Fibroblast of skin of right biceps (primary cell): ENCODE measurements around the gene NBR1.
A peak's percentile ranks its signal among the peaks of the same experiment; 100 is the strongest.
"Not testable (repeated sequence)": the region's sequence is repeated elsewhere in the genome, so short reads cannot be mapped to it uniquely, and the experiment has no call there.

ENCODE experiments used
- DNase-seq: peaks from one replicate; pipeline ENCODE4 v3.0.0-alpha.2; 2013

The NBR1 gene, protein sequence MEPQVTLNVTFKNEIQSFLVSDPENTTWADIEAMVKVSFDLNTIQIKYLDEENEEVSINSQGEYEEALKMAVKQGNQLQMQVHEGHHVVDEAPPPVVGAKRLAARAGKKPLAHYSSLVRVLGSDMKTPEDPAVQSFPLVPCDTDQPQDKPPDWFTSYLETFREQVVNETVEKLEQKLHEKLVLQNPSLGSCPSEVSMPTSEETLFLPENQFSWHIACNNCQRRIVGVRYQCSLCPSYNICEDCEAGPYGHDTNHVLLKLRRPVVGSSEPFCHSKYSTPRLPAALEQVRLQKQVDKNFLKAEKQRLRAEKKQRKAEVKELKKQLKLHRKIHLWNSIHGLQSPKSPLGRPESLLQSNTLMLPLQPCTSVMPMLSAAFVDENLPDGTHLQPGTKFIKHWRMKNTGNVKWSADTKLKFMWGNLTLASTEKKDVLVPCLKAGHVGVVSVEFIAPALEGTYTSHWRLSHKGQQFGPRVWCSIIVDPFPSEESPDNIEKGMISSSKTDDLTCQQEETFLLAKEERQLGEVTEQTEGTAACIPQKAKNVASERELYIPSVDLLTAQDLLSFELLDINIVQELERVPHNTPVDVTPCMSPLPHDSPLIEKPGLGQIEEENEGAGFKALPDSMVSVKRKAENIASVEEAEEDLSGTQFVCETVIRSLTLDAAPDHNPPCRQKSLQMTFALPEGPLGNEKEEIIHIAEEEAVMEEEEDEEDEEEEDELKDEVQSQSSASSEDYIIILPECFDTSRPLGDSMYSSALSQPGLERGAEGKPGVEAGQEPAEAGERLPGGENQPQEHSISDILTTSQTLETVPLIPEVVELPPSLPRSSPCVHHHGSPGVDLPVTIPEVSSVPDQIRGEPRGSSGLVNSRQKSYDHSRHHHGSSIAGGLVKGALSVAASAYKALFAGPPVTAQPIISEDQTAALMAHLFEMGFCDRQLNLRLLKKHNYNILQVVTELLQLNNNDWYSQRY

GRCh38 chr17:43170766-43171585 is at the start of gene NBR1:
Gene NBR1, plus strand, starts transcription at chr17:43171214. Its CDS starts 4,586 bp downstream, at chr17:43175800.
- peak; percentile 98 for DNase-seq

- DNase-seq, result peak; percentile 99
Measured at GRCh38 chr17:43125133-43125966, 45.7 kb upstream of the NBR1 start, which contains the start of gene BRCA1. Gene BRCA1, minus strand, starts transcription at chr17:43125364. Its CDS starts 1,268 bp downstream, at chr17:43124096.

GRCh38 chr17:43125967-43126910 is 44.8 kb upstream of the NBR1 start:
- DNase-seq, result peak; percentile 4

DNA sequence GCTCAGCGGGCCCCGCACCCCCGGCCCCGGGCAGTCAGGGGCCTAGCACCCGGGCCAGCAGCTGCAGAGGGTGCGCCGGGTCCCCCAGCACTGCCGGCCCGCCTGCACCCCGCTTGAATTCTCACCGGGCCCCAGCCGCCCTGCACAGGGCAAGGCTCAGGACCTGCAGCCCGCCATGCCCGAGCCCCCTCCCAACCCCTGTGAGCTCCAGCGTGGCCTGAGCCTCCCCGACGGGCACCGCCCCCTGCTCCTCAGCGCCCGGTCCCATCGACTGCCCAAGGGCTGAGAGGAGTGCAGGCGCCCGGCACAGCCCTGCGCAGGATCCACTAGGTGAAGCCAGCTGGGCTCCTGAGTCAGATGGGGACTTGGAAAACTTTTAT is 44.1 kb upstream of the NBR1 start:
- DNase-seq, result no peak

DNA sequence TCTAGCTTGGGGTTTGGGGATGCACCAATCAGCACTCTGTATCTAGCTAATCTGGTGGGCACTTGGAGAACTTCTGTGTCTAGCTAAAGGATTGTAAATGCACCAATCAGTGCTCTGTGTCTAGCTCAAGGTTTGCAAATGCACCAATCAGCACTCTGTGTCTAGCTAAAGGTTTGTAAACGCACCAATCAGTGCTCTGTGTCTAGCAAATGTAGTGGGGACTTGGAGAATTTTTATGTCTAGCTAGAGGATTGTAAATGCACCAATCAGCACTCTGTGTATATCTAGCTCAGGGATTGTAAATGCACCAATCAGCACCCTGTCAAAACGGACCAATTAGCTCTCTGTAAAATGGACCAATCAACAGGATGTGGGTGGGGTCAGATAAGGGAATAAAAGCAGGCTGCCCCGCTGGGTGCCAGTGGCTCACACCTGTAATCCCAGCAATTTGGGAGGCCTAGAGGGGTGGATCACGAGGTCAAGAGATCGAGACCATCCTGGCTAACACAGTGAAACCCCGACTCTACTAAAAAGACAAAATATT is 43.6 kb upstream of the NBR1 start:
- DNase-seq, result not testable (repeated sequence)

DNA sequence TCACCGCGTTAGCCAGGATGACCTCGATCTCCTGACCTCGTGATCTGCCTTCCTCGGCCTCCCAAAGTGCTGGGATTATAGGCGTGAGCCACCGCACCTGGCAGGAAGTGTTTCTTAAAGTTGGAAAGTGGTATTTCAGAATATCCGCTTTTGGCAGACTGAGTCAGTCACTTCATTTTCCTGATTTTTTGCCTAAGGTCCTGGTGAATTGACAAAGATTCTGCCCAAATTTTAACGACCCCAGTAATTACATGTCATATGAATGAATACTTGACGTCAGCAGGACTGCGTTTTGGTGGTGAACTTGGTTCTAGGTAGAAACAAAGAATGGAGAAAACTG is 41.4 kb upstream of the NBR1 start:
- DNase-seq, result no peak

DNA sequence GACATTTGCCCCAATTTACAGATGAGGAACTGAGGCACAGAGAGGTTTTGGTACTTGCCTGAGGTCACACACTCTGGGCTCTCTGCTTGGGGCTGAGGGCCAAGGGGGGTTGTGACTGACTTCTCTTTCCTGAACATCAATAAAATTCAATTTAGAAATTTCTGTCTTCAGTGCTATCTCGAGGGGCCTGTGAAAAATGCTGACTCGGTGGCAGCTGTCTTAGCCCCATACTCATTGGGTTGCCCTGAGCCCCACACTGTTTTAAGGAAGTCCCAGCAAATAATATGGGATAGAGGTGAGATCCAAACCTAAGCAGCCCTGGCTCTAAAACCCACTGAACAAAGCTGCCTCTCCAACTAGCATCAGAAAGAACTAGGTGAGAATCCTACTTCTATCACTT is 38.9 kb upstream of the NBR1 start:
- DNase-seq, result no peak

DNA sequence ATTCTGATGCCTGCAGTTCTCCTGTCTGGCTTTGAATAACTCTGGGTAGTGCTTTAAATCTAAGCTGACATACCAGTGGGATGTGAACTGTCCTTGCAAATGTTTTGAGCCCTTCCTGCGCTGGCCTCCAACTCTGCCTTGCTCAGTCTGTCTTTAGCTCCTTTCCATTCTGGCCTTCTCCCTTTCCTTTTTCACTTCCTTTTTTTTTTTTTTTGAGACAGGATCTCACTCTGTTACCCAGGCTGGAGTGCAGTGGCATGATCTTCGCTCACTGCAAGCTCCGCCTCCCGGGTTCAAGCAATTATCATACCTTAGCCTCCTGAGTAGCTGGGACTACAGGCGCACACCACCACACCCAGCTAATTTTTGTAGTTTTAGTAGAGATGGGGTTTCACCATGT is 37.6 kb upstream of the NBR1 start:
- DNase-seq, result not testable (repeated sequence)

DNA sequence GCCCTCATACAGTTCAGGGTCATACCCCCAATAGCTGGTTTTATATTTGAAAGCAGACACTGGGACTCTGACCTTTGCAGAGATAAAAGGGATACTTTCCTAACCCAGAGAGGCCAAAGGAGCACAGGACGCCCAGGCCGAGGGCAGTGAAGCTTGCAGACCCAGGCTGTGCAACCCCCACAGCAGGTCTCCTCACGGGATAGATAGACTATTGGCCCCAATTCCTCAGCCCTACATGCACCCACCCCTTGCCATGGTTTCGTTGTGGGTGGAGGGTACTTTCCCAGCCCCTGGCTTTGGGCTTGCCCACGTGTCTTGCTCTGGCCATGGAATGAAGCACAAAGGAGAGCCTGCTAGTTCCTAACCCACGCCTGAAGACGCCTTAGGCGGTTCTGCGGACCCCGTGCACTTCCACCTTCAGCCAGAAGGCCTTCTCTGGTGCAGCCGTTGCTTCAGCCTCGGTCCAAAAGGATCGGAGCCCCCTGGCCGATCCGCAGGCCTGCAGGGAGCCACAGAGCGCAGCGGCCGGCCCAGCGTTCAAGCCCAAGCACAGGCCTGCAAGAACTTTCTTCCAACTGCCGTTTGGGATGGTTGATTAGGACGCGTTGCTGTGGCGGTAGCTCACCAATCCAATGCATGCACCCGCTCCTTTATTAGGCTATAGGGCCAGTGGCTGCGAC is 36.1 kb upstream of the NBR1 start:
- no peak for DNase-seq

DNA sequence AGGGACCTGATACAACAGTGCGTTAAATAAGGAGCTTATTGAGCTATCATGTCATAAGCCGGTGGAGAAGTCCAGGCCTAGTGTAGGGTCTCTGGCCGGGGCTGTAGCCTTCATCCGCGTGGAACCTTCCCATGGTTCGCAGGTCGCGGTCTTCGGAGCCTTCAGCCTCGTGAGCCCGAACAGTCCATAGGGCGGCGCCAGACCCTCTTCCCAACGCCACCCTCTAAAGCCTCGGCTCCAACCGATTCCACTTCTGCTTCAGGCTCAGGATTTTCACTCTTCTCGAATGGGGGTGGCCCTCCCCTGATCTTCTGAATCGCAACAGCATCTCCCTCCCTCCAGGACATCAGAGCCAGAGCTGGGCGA is 35.6 kb upstream of the NBR1 start:
- no peak for DNase-seq

DNA sequence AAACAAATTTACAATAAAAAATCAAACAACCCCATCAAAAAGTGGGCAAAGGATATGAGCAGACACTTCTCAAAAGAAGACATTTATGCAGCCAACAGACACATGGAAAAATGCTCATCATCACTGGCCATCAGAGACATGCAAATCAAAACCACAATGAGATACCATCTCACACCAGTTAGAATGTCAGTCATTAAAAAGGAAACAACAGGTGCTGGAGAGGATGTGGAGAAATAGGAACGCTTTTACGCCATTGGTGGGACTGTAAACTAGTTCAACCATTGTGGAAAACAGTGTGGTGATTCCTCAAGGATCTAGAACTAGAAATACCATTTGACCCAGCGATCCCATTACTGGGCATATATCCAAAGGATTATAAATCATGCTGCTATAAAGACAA is 34.4 kb upstream of the NBR1 start:
- not testable (repeated sequence) for DNase-seq

- not testable (repeated sequence) for DNase-seq
Measured at GRCh38 chr17:43138531-43138930, 32.5 kb upstream of the NBR1 start.

GRCh38 chr17:43140396-43141332 is 30.4 kb upstream of the NBR1 start:
- no peak for DNase-seq

DNA sequence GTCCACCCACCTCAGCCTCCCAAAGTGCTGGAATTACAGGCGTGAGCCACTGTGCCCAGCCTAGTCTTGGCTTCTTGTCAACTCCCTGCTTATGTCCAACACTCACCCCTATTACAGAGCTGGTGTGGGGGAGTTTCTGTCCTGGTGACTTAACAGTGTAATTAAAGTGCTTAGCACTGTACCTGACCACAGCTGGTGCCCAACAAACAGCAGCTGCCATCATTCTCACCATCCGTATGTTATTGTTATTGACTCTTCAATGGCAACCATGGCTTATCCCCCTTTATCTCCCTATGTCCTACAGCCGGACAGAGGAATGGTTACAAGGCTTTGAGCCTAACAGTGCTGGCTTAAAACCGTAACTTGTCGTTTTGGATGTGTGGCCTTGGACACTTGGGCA is 28.9 kb upstream of the NBR1 start:
- DNase-seq, result no peak

DNA sequence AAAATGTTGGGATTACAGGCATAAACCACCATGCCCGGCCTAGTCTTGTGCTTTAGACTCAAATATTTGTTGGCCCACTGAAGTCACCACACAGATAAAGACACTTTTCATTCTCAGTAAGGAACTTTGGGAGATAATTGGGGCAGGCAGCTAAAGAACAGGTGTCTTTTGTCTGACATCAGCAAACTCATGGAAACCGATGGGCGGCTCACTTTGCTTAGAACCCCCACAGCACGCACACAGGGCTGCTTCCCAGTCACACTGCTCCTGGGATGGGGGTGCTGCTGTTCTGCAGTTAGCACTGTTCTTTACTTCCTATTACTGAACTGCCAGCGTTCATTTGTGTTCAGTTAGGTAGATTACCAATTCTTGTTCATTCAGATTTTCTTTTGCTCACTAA is 27.8 kb upstream of the NBR1 start:
- no peak for DNase-seq

- DNase-seq, result no peak
Measured at GRCh38 chr17:43146649-43147048, 24.4 kb upstream of the NBR1 start.

GRCh38 chr17:43151880-43152456 is 19.0 kb upstream of the NBR1 start:
- no peak for DNase-seq

DNA sequence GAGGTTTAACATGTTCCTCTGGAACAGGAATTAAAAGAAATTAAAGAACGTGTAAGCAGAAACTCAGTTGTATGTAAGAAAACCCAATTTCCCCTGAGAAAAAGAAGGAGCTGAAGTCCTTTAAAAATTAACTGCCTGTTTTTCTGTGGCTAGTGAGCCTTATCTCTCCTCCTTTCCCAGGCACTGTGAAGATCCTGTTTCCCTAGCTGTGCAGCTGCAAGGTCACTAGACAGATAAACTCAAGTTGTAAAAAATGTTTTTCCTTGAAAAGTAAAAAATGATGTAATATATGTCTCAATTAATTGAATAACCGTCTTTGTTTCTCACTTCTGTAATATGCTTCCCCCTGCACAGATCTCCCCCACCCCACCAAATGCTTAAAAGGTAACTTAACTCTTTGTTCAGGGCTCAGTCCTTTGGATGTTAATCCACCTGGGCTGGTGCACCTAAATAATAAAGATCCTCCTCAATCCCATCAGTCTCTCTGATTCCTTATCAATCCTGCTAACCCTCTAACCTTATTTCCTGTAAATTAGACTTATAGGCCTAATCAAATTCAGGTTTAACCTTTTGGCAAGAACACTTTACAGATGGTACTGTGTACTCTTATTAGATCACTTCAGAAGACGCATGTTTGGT is 17.7 kb upstream of the NBR1 start:
- DNase-seq, result not testable (repeated sequence)
